GM10266 (cell line): ENCODE results near the gene TYR.
"Not testable (repeated sequence)": the region's sequence is repeated elsewhere in the genome, so short reads cannot be mapped to it uniquely, and the experiment has no call there.

Experiments
- DNase-seq: peaks from one replicate; pipeline ENCODE4 v3.0.0; 2012; ENCODE audit errors: extremely low spot score
- TF ChIP-seq, protein P1 (sequence below): IDR thresholded peaks from 2 replicates; pipeline ENCODE4 v1.5.1; 2012; ENCODE audit warnings: mild to moderate bottlenecking, low read depth; ENCODE audit not compliant: control insufficient read depth, insufficient read depth; ENCODE audit errors: missing control alignments

The TYR gene

DNA sequence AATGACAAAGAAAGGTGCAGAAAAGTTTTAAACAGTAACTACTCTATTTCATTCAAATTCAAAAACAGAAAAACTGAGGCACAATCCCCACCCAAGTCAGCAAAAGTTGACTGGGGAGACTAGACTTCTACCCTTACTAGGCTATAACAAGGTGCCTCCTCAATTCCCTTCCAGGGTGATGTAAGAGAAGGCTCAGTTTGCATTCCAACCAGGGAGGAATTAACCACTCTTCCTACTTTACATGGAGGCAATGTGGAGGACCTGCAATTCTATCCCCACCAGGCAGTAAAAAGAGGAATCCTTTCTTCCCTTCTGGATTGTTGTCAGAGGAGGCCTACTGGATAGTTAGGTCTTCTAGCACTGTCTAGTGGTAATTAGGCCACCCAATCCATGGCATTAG, 26.1 kb downstream of the TYR start:
- DNase-seq, result no peak
- TF ChIP-seq, protein P1, sequence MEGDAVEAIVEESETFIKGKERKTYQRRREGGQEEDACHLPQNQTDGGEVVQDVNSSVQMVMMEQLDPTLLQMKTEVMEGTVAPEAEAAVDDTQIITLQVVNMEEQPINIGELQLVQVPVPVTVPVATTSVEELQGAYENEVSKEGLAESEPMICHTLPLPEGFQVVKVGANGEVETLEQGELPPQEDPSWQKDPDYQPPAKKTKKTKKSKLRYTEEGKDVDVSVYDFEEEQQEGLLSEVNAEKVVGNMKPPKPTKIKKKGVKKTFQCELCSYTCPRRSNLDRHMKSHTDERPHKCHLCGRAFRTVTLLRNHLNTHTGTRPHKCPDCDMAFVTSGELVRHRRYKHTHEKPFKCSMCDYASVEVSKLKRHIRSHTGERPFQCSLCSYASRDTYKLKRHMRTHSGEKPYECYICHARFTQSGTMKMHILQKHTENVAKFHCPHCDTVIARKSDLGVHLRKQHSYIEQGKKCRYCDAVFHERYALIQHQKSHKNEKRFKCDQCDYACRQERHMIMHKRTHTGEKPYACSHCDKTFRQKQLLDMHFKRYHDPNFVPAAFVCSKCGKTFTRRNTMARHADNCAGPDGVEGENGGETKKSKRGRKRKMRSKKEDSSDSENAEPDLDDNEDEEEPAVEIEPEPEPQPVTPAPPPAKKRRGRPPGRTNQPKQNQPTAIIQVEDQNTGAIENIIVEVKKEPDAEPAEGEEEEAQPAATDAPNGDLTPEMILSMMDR, result no peak

DNA sequence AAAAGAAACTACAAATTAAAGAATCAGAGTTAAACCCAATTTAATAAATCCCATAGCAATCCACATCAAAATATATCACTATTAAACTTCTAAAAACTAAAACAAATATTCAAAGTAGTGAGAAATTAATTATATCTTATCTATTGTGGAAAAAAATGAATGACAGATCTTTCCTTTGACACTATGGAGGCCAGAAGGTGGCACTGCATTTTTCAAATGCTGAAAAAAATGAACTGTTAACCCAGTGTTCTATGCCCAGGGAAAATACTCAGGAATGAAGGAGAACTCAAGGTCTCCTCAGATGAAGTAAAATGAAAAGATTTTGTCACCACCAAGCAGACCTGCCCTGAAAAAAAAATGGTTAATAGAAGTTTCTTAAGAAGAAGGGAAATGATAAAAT, 27.7 kb downstream of the TYR start:
- no peak for DNase-seq
- TF ChIP-seq, protein P1, result no peak

DNA sequence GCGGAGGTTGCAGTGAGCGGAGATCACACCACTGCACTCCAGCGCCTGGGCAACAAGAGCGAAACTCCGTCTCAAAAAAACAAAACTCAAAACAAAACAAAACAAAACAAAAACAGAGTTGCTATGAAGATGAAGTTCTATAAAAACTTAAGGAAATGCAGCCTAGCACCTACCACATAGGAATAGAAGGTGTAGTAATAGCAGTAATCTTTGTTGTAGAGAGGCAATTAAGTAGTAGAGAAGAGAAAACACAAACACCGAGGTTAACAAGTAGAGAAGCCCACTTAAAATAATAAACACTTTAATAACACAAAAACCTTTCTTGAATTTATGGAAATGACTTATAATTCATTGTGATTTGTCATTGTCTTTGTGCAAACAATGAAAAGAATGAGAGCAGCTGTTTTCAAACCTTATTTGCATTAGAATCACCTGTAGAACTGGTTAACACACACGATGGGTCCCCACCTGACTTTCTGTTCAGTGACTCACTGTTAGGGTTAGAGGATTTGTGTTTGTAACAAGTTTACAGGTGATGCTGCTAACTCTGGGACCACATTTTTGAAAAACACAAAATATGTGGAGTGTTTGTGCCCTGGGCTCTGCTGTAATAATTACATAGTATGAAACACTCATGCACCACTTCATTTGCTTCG, 43.1 kb downstream of the TYR start:
- TF ChIP-seq, protein P1, result no peak
- no peak for DNase-seq

DNA sequence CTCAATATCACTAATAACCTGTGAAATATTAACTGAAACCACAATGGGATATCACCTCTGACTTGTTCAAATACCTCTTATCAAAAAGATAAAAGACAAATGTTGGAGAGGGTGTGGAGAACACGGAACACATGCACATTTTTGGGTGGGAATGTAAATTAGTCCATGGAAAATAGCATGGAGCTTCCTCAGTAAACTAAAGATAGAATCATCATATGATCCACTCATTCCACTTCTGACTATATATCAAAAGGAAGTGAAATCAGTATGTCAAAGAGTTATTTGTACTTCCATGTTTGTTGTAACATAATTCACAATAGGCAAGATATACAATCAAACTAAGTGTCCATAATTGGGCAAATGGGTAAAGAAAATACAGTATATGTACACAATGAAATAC, 57.4 kb downstream of the TYR start:
- TF ChIP-seq, protein P1, result no peak
- no peak for DNase-seq

DNA sequence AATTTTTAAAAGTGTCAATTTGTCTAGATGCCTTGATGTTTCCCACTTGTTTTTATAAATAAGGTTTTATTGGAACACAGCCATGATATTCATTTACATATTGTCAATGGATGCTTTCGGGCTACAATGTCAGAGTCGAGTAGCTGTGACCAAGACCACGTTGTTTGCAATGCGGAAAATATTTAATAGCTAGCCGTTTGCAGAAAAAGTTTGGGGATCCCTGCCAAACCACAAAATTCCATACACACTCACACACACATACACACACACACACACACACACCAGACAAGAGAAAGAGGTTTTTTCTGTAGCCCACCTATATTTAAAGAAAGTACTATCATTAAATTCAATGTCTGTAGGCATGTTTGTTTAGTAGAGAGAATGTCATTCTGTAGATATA, 58.3 kb downstream of the TYR start:
- no peak for DNase-seq
- TF ChIP-seq, protein P1, result no peak

DNA sequence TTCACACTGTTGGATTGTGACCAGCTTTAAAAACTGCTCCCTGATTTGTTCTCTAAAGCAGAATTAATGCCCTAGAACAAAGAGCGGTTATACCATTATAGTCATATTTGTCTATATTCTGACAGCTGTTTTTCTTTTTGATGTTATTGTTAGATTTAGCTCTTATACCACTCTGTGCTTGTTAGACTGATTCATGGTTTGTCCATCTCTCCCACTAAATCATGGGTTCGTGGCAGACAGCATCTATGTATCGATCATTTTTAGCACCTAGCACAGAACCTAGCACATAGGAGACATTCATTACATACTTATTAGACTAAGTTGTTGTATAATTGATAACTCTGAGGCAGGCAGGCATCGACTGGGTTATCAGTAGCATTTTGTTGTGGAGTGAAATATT, 69.3 kb downstream of the TYR start:
- DNase-seq, result not testable (repeated sequence)

DNA sequence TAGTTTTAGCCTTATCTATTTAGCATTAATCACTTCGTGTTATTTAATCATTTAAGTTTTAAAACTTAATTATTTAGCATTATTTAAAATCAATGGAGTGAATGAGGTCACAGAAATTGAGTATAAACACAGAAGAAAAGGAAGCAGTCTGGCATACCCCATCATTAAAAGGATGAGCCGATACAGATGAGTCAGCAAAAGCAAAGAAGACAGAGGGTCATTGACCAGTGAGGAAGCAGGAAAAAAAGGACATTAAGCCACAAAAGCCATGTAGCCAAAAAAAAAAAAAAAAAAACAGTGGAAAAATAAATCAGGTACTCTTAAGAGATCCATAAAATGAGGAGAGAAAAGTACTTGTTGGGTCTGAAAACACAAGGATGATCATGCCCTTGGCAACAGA, 71.5 kb downstream of the TYR start:
- DNase-seq, result no peak
- TF ChIP-seq, protein P1, result no peak

DNA sequence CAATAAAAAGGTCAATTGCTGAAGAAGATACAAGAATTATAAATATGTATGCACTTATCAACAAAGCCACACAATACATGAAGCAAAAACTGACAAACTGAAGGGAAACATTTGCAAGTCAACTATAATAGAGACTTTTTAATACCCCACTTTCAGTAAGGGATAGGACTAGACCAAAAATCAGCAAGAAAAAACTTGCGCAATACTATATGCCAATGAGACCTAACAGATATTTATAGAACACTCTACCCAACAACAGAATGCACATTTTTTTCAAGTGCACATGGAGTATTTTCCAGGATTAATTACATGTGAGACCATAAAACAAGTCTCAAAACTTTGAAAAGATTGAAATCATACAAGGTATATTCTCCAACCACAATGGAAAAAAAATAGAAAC, 83.8 kb downstream of the TYR start:
- not testable (repeated sequence) for DNase-seq
